ENCODE results near the gene HMGA1. TPM values are rescaled to one million over a fixed set of nuclear protein-coding genes. Genes with fewer than 3 reads are reported as not detected.
"Not testable (repeated sequence)": the region's sequence is repeated elsewhere in the genome, so short reads cannot be mapped to it uniquely, and the experiment has no call there.

The HMGA1 gene
- total RNA-seq, 1 donor from 2014 or later: 415 TPM

GRCh38 chr6:34259529-34260069 lies 22.9 kb downstream of the HMGA1 start:
- DNase-seq (ENCODE audit: low read depth, low spot score): no peak

- DNase-seq (ENCODE audit: low read depth, low spot score): no peak
Measured at GRCh38 chr6:34260576-34261267, 24.0 kb downstream of the HMGA1 start.

GRCh38 chr6:34263484-34263883 lies 26.8 kb downstream of the HMGA1 start:
- DNase-seq (ENCODE audit: low read depth, low spot score): not testable (repeated sequence)

GRCh38 chr6:34267746-34268145 lies 31.1 kb downstream of the HMGA1 start:
- DNase-seq (ENCODE audit: low read depth, low spot score): no peak

- not testable (repeated sequence) for DNase-seq (ENCODE audit: low read depth, low spot score)
Measured at GRCh38 chr6:34269132-34269531, 32.5 kb downstream of the HMGA1 start.

GRCh38 chr6:34269658-34270341 lies 33.1 kb downstream of the HMGA1 start:
- DNase-seq (ENCODE audit: low read depth, low spot score): not testable (repeated sequence)

GRCh38 chr6:34272013-34272926 lies 35.6 kb downstream of the HMGA1 start:
- DNase-seq (ENCODE audit: low read depth, low spot score): no peak

- peak; percentile 92 for DNase-seq (ENCODE audit: low read depth, low spot score)
Measured at GRCh38 chr6:34273242-34273805, 36.7 kb downstream of the HMGA1 start.

- DNase-seq (ENCODE audit: low read depth, low spot score): no peak
Measured at GRCh38 chr6:34274129-34274528, 37.5 kb downstream of the HMGA1 start.

- no peak for DNase-seq (ENCODE audit: low read depth, low spot score)
Measured at GRCh38 chr6:34275128-34275804, 38.6 kb downstream of the HMGA1 start.

- no peak for DNase-seq (ENCODE audit: low read depth, low spot score)
Measured at GRCh38 chr6:34276191-34276590, 39.5 kb downstream of the HMGA1 start.

- no peak for DNase-seq (ENCODE audit: low read depth, low spot score)
Measured at GRCh38 chr6:34276881-34277762, 40.4 kb downstream of the HMGA1 start.

- no peak for DNase-seq (ENCODE audit: low read depth, low spot score)
Measured at GRCh38 chr6:34277763-34278112, 41.1 kb downstream of the HMGA1 start.

- no peak for DNase-seq (ENCODE audit: low read depth, low spot score)
Measured at GRCh38 chr6:34278833-34279232, 42.2 kb downstream of the HMGA1 start.

GRCh38 chr6:34280216-34280615 lies 43.5 kb downstream of the HMGA1 start:
- no peak for DNase-seq (ENCODE audit: low read depth, low spot score)

GRCh38 chr6:34281702-34282334 lies 45.1 kb downstream of the HMGA1 start:
- DNase-seq (ENCODE audit: low read depth, low spot score): no peak

GRCh38 chr6:34284563-34285447 lies 48.1 kb downstream of the HMGA1 start:
- no peak for DNase-seq (ENCODE audit: low read depth, low spot score)

GRCh38 chr6:34285448-34286164 lies 48.9 kb downstream of the HMGA1 start:
- DNase-seq (ENCODE audit: low read depth, low spot score): no peak
